Esophagus mucosa (tissue), 1 donor: Measurements from ENCODE around the gene KCNK7. TPM values are rescaled to one million over a fixed set of nuclear protein-coding genes. Genes with fewer than 3 reads are reported as not detected.

Source experiments
- ATAC-seq: fragments of 200-7000 bp; cut with Tn5 transposase; one replicate; pipeline ENCODE4 v1.9.1; 2020
- total RNA-seq: library from RNA; stranded (reverse); gene quantifications from one replicate; pipeline ENCODE4 v1.2.4, GENCODE V29; 2023
- donor health status: DM: yes; HTN: yes; CAD: no.

Gene KCNK7
- total RNA-seq, 1 donor from 2014 or later: 20.2 TPM

- no peak for ATAC-seq
Measured at GRCh38 chr11:65554842-65555430, 40.7 kb downstream of the KCNK7 start.

DNA sequence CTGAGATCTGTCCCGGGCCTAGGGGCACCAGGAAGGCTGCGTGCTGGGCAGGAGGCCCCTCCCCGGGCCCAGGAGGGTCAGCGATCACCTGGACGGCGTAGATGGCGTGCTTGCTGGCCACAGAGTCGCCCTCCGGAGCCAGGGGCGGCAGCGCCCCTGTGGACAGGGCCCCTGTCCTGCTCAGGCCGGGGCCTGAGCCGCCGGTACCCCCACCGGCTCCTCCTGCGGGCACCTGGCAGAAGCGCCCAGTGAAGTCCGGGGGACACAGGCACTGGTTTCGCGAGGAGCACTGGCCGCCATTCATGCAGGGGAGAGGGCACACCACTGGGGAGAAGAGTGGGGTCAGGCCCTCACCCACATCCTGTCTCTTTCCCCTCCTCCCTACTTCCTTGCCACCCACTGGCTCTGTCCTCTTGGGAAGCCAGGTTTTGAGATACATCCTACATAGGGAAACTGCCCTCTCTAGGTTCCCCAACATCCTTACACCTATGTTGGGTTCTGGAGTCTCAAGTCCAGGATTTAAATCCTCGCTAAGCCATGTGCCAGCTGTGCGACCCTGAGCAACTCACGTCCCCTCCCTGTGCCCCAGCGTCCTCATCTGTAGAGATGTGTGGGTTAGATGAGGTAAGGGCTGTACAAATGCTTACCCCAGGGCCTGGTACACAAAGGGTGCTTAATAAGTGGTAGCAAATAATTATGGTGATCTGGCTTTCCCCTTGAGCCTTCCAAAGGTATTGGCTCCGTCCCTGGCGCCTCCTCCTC, 41.4 kb downstream of the KCNK7 start:
- ATAC-seq: no peak

DNA sequence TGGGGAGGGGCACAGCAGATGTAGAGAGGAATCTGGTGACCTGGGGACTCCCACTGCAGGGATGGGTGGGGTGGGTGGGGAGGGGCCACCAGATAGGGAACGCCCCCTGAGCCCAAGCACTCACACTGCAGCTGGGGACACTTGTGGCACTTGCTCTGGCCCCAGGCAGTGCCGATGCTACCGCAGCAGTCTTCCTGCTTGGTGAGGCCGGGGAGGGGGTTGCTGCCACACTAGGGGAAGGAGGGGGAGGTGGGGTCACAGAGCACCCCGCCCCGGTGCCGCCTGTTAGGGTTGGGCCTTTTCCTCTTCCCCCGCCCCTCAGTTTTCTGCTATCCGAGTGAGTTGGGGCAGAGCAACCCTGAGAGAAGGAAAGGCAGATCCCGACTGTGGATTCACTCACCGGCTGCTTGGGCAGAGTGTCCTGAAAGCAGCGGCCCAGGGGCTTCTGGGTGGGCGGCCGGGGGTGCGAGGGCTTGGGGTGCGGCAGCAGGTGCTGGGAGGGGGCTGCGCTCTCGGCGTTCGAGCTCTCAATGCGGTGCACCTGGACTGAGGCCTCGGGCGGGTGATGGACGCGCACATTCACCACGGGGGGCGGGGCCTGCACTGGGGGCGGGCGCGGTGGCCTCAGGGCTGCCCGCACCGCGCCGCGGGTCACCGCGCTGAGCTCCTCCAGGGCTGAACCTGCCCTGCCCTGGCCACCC, 42.1 kb downstream of the KCNK7 start:
- no peak for ATAC-seq

DNA sequence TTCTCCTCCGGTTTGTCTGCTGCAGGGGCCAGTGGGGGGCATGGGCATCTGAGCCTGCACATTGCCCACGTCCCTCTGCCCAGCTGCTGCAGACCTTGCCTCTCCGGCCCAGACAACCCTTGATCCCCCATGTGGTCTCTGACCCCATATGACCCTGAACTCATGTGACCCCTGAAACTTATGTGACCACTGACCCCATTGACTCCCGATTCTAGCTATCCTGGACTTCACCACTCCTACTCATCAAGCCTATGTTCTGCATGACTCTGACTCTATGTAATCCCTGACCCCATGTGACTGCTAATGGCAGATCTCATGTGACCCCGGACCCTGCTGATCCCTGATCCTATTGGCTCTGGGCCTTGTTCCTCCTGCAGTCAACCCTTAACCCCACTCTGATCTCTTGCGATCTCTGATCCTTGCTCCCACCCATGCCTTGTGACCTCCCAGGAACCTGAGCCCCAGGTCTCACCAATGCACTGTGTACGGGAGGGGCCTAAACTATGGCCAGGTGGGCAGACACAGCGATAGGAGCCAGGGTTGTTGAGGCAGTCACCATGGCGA, 43.1 kb downstream of the KCNK7 start:
- no peak for ATAC-seq

- peak; percentile 55 for ATAC-seq
Measured at GRCh38 chr11:65551572-65552387, 43.8 kb downstream of the KCNK7 start.

GRCh38 chr11:65549096-65549495, 46.5 kb downstream of the KCNK7 start:
- ATAC-seq: no peak

GRCh38 chr11:65548395-65548794, 47.2 kb downstream of the KCNK7 start:
- no peak for ATAC-seq

- ATAC-seq: no peak
Measured at GRCh38 chr11:65547446-65548125, 48.0 kb downstream of the KCNK7 start.

DNA sequence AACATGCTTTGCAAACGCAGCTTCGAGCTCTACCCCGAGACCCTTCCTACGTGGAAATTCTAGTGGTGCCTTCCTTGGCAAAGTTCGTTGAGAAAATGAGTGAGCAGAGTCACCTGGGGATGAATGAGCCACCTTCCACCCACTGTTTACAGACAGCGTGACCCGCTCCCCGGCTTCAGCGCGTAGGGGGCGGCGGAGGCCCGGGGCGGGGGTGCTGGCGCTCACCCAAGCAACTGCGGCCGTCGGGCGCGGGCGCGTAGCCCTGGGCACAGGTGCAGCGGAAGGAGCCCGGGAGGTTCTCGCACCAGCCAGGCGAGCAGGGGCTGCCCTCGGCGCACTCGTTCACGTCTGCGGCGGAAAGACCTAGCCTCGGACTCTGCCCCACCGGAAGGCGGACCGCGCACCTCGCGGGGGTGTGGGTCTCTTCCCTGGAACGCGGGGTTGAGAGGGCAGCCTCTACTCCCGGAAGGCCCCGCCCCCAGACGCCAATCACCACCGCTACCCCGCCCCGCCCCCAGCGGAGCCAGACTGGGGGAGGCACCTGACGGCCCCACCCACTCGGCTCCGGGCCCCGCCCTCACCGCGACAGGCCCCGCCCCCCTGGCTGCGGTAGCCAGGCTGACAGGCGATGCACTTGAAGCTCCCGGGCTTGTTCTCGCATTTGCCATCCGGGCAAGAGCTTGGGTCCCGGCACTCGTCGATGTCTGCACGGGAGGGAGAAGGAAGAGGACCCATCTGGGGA, 49.2 kb downstream of the KCNK7 start:
- peak; percentile 88 for ATAC-seq

DNA sequence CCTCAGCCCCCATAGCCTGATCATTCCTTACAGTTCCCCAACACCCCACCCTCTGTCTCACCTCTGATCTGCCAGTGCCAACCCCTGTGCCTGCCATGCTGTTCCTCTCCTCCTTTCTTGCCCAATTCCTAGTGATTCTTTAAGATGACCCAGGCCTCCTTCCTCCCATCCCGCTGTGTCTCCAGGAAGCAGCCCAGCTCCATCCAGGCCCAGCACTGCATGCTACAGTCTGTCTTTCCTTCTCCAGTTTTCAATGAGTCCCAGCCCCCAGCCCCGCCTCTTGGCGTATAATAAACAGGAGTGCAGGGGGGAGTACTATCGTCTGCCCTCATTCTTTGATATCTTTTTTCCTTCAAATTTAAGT, 49.8 kb downstream of the KCNK7 start:
- ATAC-seq: no peak

Other genes starting within 250 kb of the KCNK7 start
- gene TIGD3, start 241.0 kb downstream of the KCNK7 start, total RNA-seq: 0.16 TPM
- 3.4 TPM for gene SLC25A45, start 213.2 kb downstream of the KCNK7 start, total RNA-seq
- 37.1 TPM for gene FRMD8, start 209.2 kb downstream of the KCNK7 start, total RNA-seq
- 389 TPM for gene NEAT1, start 173.0 kb downstream of the KCNK7 start, total RNA-seq
- 4,086 TPM for gene MALAT1, start 96.8 kb downstream of the KCNK7 start, total RNA-seq
- gene SCYL1, start 70.7 kb downstream of the KCNK7 start, total RNA-seq: 36.7 TPM
- 20.9 TPM for gene LTBP3, start 37.4 kb downstream of the KCNK7 start, total RNA-seq
- gene ZNRD2, start 25.3 kb downstream of the KCNK7 start, total RNA-seq: 31.8 TPM
- gene FAM89B, start 23.3 kb downstream of the KCNK7 start, total RNA-seq: 25.9 TPM
- 52.6 TPM for gene EHBP1L1, start 19.7 kb downstream of the KCNK7 start, total RNA-seq
- 32.4 TPM for gene MAP3K11, start 18.4 kb upstream of the KCNK7 start, total RNA-seq
- gene PCNX3, start 20.0 kb upstream of the KCNK7 start, total RNA-seq: 23.8 TPM
- gene SIPA1, start 42.3 kb upstream of the KCNK7 start, total RNA-seq: 23.1 TPM
- gene RELA, start 67.1 kb upstream of the KCNK7 start, total RNA-seq: 50.3 TPM
- gene KAT5, start 116.5 kb upstream of the KCNK7 start, total RNA-seq: 47.3 TPM
- 28.7 TPM for gene RNASEH2C, start 125.0 kb upstream of the KCNK7 start, total RNA-seq
- gene AP5B1, start 185.2 kb upstream of the KCNK7 start, total RNA-seq: 18.2 TPM
- gene OVOL1, start 191.3 kb upstream of the KCNK7 start, total RNA-seq: 49.0 TPM
- 0.12 TPM for gene SNX32, start 238.2 kb upstream of the KCNK7 start, total RNA-seq